Skin epidermis (tissue), 12 donors: ENCODE data around the gene LPCAT1.
A peak's percentile ranks its signal among the peaks of the same experiment; 100 is the strongest.

Source experiments
- H3K27ac ChIP-seq, 21 experiments: fragments of 200-600 bp; sonication (generic) in 11 of 21; one replicate each; pipeline ENCODE4 v1.5.0; 2020; ENCODE audit warnings: mild to moderate bottlenecking in 3 of 21, inconsistent platforms in 2 of 21, moderate library complexity in 2 of 21
- H3K4me3 ChIP-seq, 7 experiments: fragments of 200-600 bp; sonication (generic) in 2 of 7; one replicate each; pipeline ENCODE4 v1.5.0; 2020; ENCODE audit warnings: inconsistent platforms in 2 of 7, mild to moderate bottlenecking in 2 of 7, moderate library complexity in 1 of 7

LPCAT1 gene

DNA sequence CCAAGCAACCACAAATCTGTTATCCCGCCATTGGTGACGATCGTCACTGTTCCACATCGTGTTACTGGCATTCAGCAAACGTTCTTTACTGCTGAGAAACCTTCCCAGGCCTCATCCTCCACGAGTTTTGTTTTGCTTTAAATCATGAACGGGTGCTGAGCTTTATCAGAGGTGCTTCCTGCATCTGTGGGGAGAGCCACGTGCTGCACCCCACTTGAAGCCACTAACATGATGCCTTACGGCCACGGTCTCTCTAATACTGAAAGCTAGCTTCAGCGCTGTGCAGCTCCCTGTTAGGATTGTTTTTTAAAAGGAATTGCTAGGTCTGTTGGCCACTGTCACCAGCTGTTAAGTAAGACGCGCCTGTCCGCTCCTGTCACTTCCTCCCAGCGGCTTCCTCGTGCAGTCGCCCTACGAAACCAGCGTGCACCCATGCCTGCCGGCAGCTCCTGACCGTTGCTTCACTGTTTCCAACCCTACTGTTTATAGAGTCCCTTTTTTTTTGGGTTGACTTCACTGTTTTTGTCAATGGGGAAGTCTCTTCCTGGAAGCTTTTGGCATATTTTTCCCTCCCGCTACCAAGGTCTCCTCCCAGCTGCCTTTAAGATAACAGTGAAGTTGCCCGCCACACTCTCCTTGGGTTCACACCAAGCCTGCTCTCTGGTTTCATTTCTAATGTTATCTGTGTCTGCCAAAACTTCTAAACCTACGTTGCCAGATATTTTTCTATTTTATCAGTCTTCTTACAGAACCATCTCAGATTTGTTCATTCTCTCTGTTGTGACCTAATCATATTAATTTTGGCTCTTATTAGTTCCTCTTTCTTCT lies 20.3 kb downstream of the LPCAT1 start:
- Histone ChIP-seq H3K4me3 (no peak overlapping the region), H3K27ac (peak overlapping the region in 10 of 21 experiments; percentile 0 to 72 (median 30))

- peak overlapping the region in 8 of 21 experiments; percentile 0 to 72 (median 28) for H3K27ac ChIP-seq
- H3K4me3 ChIP-seq: no peak overlapping the region
Measured at GRCh38 chr5:1502737-1503120, 21.0 kb downstream of the LPCAT1 start.

DNA sequence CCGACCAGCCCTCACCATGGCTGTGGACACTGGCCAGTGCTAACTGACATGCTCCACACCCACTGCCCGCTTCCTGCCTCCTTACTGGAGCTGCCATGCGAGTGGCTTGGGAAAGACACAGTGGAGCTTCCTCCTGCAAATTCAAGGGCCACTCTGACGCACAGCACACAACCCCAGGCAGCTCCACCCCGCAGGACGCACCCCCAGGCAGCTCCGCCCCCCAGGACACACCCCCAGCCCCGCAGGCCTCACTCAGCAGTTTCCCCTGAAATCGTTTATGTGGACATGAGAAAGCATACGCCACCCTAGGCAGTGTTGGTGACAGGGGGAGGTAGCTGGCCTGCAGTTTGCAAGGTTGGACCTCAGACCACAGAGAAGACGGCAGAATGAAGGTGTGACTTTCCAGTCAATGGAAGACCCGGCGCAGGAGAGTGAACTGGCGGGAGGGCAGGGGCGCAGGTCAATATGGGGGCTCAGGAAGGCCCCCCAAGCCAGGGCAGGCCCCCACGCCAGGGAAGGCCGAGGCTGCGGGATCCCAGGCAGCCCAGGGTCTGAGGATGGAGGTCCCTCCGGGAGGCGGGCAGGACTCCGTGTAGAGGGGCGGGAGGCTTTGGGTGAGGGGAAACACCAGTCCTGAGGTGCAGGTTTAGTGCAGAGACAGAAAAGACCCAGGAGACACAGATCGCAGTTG lies 21.6 kb downstream of the LPCAT1 start:
- Histone ChIP-seq H3K4me3 (no peak overlapping the region), H3K27ac (peak overlapping the region in 2 of 21 experiments; percentile 46 to 50)

- Histone ChIP-seq H3K27ac (peak overlapping the region in 1 of 21 experiments; percentile 20), H3K4me3 (no peak overlapping the region)
Measured at GRCh38 chr5:1501372-1502045, 22.3 kb downstream of the LPCAT1 start.

DNA sequence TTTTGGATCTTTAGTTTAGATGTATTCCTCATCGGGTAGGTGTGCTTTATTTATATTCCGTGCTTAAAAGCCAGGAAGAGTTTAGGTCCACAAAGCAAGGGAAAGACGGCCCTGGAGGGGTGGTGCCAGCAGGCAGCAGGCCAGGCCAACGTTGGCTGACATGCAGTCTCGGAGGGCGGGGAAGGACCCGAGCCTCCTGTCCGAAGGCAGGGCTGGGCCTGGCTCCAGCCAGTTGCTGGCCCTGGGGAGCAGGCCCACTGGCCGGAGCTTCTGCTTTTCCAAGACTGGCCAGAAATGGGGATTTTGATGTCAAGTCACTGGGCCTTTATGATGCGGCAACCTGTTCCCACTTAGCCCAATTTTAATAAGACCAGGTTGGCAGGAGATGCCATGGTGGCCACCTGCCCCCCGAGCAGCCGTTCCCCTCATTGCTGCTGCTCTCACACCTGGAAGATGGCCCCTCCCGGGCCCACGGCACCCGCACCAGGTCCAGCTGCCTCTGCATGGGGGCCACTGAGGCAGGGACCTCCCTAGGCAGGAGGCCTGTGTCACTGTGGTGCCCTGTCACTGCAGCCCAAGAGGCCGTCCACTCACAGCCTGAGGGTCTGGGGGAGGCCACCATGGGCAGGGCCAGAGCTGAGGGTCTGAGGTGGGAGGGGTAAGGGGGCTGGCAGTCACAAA lies 23.2 kb downstream of the LPCAT1 start:
- H3K27ac ChIP-seq: no peak overlapping the region
- no peak overlapping the region for H3K4me3 ChIP-seq

DNA sequence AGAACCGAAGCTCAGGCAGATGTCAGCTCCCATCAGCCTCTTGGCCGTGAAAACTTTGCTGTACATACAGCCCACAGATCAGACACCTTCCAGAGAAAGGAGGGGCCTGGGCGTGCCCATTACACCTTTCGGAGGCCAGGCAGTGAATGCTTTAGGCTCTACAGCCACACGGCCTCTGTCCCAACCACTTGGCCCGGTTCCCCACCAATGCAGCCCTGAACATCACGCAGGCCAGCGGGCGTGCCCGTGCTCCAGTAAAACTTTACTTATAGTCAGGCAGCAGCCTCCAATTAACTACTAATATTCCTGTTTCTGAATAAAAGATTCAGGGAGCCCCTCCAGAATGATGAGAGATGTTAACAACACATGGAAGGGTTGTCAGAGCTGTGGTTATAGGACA lies 23.9 kb downstream of the LPCAT1 start:
- peak overlapping the region in 1 of 21 experiments; percentile 23 for H3K27ac ChIP-seq
- no peak overlapping the region for H3K4me3 ChIP-seq

- no peak overlapping the region for H3K4me3 ChIP-seq
- H3K27ac ChIP-seq: no peak overlapping the region
Measured at GRCh38 chr5:1498623-1499416, 24.9 kb downstream of the LPCAT1 start.

DNA sequence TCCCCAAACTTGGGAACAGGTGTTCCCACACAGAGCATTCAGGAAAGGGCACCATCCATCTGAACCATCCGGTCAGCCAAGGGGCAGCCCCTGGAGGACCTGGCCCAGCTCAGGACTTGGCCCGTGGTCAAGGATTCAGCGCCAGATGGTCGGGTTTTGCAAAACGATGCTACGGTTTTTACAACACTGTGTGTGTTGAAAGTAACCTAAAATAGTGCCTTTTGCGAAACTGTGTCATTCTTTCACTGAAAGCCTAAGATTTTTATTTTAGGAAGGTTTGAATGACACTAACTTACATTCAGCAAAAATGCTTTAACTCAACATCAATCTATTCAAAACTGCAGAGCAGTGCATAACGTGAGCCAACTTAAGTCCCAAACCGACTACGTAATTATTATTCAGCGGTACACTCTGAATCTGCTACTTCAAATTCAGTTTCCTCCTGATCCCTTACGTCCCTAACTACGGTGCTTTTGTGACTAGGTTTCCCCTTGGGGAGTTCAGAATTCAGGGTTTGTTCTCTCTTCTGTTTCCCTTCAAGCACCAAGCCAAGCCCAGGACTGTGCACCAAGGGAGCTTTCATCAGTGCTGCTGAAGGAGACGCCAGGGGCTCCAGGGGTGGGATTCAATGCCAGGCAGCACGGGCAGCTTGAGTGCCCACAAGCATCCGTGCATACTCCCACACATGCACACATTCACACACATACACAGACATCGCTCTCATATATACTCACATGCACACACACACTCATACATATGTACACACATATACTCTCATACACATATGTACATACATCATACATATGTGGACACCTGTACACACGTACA lies 25.8 kb downstream of the LPCAT1 start:
- H3K27ac ChIP-seq: peak overlapping the region in 1 of 21 experiments; percentile 41
- H3K4me3 ChIP-seq: no peak overlapping the region

DNA sequence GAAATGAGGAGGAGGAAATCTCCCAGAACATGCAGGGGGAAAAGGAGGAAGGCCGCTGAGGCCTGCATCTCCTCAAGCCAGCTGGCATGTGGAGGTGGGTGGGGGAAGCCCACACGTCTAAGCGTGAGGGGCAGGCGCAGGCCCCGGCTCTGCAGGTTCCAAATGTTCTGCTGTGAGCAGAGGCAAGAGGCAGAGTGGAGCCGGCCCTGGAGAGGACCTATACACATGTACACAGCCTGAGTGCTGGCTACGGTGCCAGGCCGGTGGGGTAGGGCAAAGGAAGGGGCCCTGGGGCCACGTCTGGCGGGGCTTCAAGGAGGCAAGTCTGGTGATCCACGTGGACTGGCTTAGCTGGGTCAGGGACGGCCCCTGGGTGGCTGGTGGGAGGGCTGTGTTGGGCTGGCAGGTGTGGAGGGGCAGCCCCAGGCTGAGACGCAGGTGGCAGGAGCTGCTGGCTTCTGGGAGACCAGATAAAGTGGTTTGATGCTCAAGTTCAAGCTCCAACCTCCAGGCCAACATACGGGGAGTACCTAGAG lies 26.4 kb downstream of the LPCAT1 start:
- Histone ChIP-seq H3K27ac (peak overlapping the region in 2 of 21 experiments; percentile 41 to 42), H3K4me3 (no peak overlapping the region)

DNA sequence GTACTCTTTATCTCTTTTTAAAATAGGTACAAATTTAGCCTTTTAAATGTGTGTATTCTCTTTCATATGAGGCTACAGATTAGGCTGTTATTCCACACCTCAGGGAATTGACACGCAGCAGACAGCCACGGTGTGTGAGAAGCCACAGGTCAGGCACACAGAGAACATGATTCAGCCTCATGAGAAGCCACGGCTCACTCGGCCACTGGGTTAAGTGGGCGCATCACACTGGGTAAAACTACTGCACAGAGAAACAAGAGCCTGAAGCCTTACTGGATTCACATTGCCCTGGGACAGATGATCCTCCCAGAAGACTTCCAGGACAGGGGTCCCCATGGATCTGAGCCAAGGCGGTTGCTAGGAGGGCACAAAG lies 28.2 kb downstream of the LPCAT1 start:
- peak overlapping the region in 6 of 21 experiments; percentile 2 to 65 (median 40) for H3K27ac ChIP-seq
- no peak overlapping the region for H3K4me3 ChIP-seq

DNA sequence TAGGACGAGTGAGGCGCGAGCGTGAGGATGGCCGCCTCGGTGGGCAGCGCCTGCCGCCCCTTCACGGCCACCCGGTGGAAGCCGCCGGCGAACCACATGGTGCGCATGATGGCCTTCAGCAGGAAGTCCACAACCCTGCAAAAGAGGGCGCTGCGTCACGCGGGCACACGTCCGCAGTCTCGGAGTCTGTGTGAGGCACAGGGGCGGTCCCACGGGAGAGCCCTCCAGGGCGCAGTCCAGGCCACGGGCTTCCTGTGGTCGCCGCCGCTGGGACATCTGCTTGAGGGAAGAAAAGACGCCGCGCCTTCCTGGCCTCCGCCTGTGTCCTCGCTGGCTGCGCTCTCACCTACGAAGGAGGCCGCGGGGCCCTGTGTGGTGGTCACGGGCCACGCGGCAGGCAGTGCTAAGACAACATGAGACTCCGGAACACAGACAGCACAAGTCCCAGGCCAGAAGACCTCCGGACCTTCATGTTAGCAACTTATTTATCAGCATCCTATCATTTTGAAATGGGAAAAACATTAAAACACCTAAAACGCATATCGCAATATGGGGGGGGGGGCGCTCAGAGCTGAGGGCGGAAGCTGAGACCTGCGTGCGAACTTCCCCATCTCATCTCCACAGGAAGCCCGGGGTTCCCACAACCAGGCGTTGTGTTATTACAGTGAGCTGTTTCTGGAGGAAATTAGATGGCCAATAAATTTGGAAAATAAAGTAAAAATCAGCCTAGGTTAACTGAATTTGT lies 28.8 kb downstream of the LPCAT1 start:
- Histone ChIP-seq H3K27ac (peak overlapping the region in 7 of 21 experiments; percentile 2 to 77 (median 43)), H3K4me3 (no peak overlapping the region)

- Histone ChIP-seq H3K4me3 (no peak overlapping the region), H3K27ac (peak overlapping the region in 4 of 21 experiments; percentile 16 to 77 (median 50))
Measured at GRCh38 chr5:1493941-1494340, 29.8 kb downstream of the LPCAT1 start.

DNA sequence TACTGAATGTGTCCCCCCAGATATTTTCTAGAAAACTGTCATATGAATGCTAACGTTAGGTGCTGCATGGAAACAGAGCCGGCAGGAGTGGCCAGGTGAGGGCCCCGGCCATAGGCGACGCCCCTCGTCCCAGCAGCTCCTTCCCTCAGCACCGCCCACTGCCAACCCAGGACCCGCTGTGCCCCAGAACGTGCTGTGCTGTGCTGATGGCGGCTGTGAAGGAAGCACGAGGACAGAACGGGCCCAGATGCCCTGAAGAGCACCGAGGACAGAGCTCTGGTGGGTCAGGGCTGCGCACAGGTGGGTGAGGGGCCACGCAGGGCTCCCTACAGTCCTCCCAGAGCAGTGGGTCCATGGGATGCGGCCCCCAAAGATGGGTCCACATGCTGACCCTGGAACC lies 30.3 kb downstream of the LPCAT1 start:
- Histone ChIP-seq H3K27ac (peak overlapping the region in 2 of 21 experiments; percentile 29 to 77), H3K4me3 (no peak overlapping the region)

- peak overlapping the region in 1 of 21 experiments; percentile 77 for H3K27ac ChIP-seq
- H3K4me3 ChIP-seq: no peak overlapping the region
Measured at GRCh38 chr5:1492757-1493156, 31.0 kb downstream of the LPCAT1 start.

GRCh38 chr5:1490376-1490775 lies 33.4 kb downstream of the LPCAT1 start:
- Histone ChIP-seq H3K4me3 (no peak overlapping the region), H3K27ac (peak overlapping the region in 2 of 21 experiments; percentile 37 to 64)

GRCh38 chr5:1489754-1490153 lies 34.0 kb downstream of the LPCAT1 start:
- Histone ChIP-seq H3K27ac (peak overlapping the region in 6 of 21 experiments; percentile 21 to 71 (median 58)), H3K4me3 (no peak overlapping the region)
